Endothelial cell (in vitro differentiated cells): ENCODE data around the gene NMT2. TPM values are rescaled to one million over a fixed set of nuclear protein-coding genes. Genes with fewer than 3 reads are reported as not detected.
A peak's percentile ranks its signal among the peaks of the same experiment; 100 is the strongest.

ENCODE experiments used
- DNase-seq: peaks from one replicate; pipeline ENCODE4 v3.0.0; 2021; ENCODE audit warnings: low spot score
- H3K27ac Mint-ChIP-seq: one replicate; pipeline ENCODE4 v1.8.0; 2021; ENCODE audit warnings: mixed read lengths, inconsistent platforms; ENCODE audit not compliant: unreplicated experiment
- H3K27me3 Mint-ChIP-seq: one replicate; pipeline ENCODE4 v1.8.0; 2021; ENCODE audit warnings: mild to moderate bottlenecking, moderate library complexity, mixed read lengths, inconsistent platforms; ENCODE audit not compliant: unreplicated experiment
- H3K36me3 Mint-ChIP-seq: one replicate; pipeline ENCODE4 v1.8.0; 2021; ENCODE audit warnings: mild to moderate bottlenecking, low read depth, mixed read lengths, inconsistent platforms; ENCODE audit not compliant: unreplicated experiment
- H3K4me1 Mint-ChIP-seq: one replicate; pipeline ENCODE4 v1.8.0; 2021; ENCODE audit warnings: mild to moderate bottlenecking, mixed read lengths, inconsistent platforms; ENCODE audit not compliant: unreplicated experiment
- H3K4me3 Mint-ChIP-seq: one replicate; pipeline ENCODE4 v1.8.0; 2021; ENCODE audit warnings: mild to moderate bottlenecking, mixed read lengths, inconsistent platforms; ENCODE audit not compliant: unreplicated experiment
- H3K9me3 Mint-ChIP-seq: one replicate; pipeline ENCODE4 v1.8.0; 2021; ENCODE audit warnings: mixed read lengths, inconsistent platforms; ENCODE audit not compliant: unreplicated experiment
- CTCF ChIP-seq: fragments of 200-600 bp; sonication (generic); IDR thresholded peaks from one replicate; pipeline ENCODE4 v1.5.0; 2021; ENCODE audit warnings: antibody characterized with exemption; ENCODE audit not compliant: unreplicated experiment
- total RNA-seq: library from RNA; stranded (reverse); fragmentation: NEBNext Ultra II Directional; extraction: Animal tissue kit (Norgen Biotek cat#: 25700); gene quantifications from one replicate; pipeline ENCODE4 v1.2.1, GENCODE V29; 2021; ENCODE audit not compliant: unreplicated experiment

Gene NMT2
- total RNA-seq, 1 donor from 2014 or later = 7.4 TPM

- H3K9me3 Mint-ChIP-seq = no peaks in the 10 kb centered on the region
- no peak overlapping the region for H3K4me3 Mint-ChIP-seq
- H3K27ac Mint-ChIP-seq = no peak overlapping the region
- H3K4me1 Mint-ChIP-seq = no peaks in the 10 kb centered on the region
- H3K27me3 Mint-ChIP-seq = peaks cover 7% of the 10 kb centered on the region
- DNase-seq = no peak
- no peak for TF ChIP-seq CTCF
- peaks cover 13% of the 10 kb centered on the region for H3K36me3 Mint-ChIP-seq
Observed at GRCh38 chr10:15201589-15202300, 33.3 kb upstream of the NMT2 start.

GRCh38 chr10:15200626-15201025 lies 32.1 kb upstream of the NMT2 start:
- Mint-ChIP-seq H3K9me3 (no peaks in the 10 kb centered on the region), H3K4me1 (peaks cover 9% of the 10 kb centered on the region), H3K27ac (no peak overlapping the region), H3K4me3 (no peak overlapping the region), H3K27me3 (peaks cover 7% of the 10 kb centered on the region), H3K36me3 (peaks cover 13% of the 10 kb centered on the region)
- no peak for TF ChIP-seq CTCF
- no peak for DNase-seq

- Mint-ChIP-seq H3K4me1 (peaks cover 11% of the 10 kb centered on the region), H3K27me3 (peaks cover 4% of the 10 kb centered on the region), H3K36me3 (peaks cover 10% of the 10 kb centered on the region), H3K27ac (no peak overlapping the region), H3K4me3 (no peak overlapping the region), H3K9me3 (no peaks in the 10 kb centered on the region)
- DNase-seq = no peak
- TF ChIP-seq CTCF = no peak
Observed at GRCh38 chr10:15197911-15198310, 29.4 kb upstream of the NMT2 start.

- H3K4me1 Mint-ChIP-seq = peaks cover 11% of the 10 kb centered on the region
- H3K27ac Mint-ChIP-seq = no peak overlapping the region
- TF ChIP-seq CTCF = no peak
- H3K27me3 Mint-ChIP-seq = peaks cover 4% of the 10 kb centered on the region
- H3K36me3 Mint-ChIP-seq = peaks cover 10% of the 10 kb centered on the region
- DNase-seq = no peak
- H3K9me3 Mint-ChIP-seq = no peaks in the 10 kb centered on the region
- no peak overlapping the region for H3K4me3 Mint-ChIP-seq
Observed at GRCh38 chr10:15197276-15197675, 28.8 kb upstream of the NMT2 start.

- H3K36me3 Mint-ChIP-seq = peaks cover 7% of the 10 kb centered on the region
- no peak for TF ChIP-seq CTCF
- no peak for DNase-seq
- no peaks in the 10 kb centered on the region for H3K9me3 Mint-ChIP-seq
- H3K27ac Mint-ChIP-seq = peak overlapping the region; percentile 16
- H3K4me1 Mint-ChIP-seq = peaks cover 11% of the 10 kb centered on the region
- H3K27me3 Mint-ChIP-seq = peaks cover 4% of the 10 kb centered on the region
- no peak overlapping the region for H3K4me3 Mint-ChIP-seq
Observed at GRCh38 chr10:15196021-15196834, 27.7 kb upstream of the NMT2 start.
